ENCODE measurements around the gene PTX3.
A peak's percentile ranks its signal among the peaks of the same experiment; 100 is the strongest.

Gene PTX3

GRCh38 chr3:157459706-157460105 lies 23.1 kb downstream of the PTX3 start:
- Histone ChIP-seq H3K9ac (ENCODE audit: low read depth, low read length) (no peak overlapping the region), H3K4me3 (ENCODE audit: low read length) (peak overlapping the region; percentile 38), H3K27me3 (ENCODE audit: control insufficient read depth, insufficient read depth, low read length) (no peaks in the 10 kb centered on the region), H3K4me1 (ENCODE audit: control insufficient read depth, insufficient read depth, low read length) (peaks cover 29% of the 10 kb centered on the region), H3K4me2 (ENCODE audit: low read length) (peak overlapping the region; percentile 60), H3K36me3 (ENCODE audit: insufficient read depth, low read length) (no peaks in the 10 kb centered on the region), H3K9me3 (replicated peaks; ENCODE audit: low read length) (no peaks in the 10 kb centered on the region)

GRCh38 chr3:157460253-157460652 lies 23.6 kb downstream of the PTX3 start:
- Histone ChIP-seq H3K4me3 (ENCODE audit: low read length) (peak overlapping the region; percentile 38), H3K36me3 (ENCODE audit: insufficient read depth, low read length) (no peaks in the 10 kb centered on the region), H3K27me3 (ENCODE audit: control insufficient read depth, insufficient read depth, low read length) (no peaks in the 10 kb centered on the region), H3K4me2 (ENCODE audit: low read length) (peak overlapping the region; percentile 60), H3K9ac (ENCODE audit: low read depth, low read length) (peak overlapping the region; percentile 23), H3K4me1 (ENCODE audit: control insufficient read depth, insufficient read depth, low read length) (peaks cover 30% of the 10 kb centered on the region), H3K9me3 (replicated peaks; ENCODE audit: low read length) (no peaks in the 10 kb centered on the region)

- H3K36me3 ChIP-seq (ENCODE audit: insufficient read depth, low read length), result no peaks in the 10 kb centered on the region
- H3K4me2 ChIP-seq (ENCODE audit: low read length), result no peak overlapping the region
- H3K4me3 ChIP-seq (ENCODE audit: low read length), result no peak overlapping the region
- H3K27me3 ChIP-seq (ENCODE audit: control insufficient read depth, insufficient read depth, low read length), result no peaks in the 10 kb centered on the region
- H3K4me1 ChIP-seq (ENCODE audit: control insufficient read depth, insufficient read depth, low read length), result peaks cover 44% of the 10 kb centered on the region
- H3K9me3 ChIP-seq (replicated peaks; ENCODE audit: low read length), result no peaks in the 10 kb centered on the region
- no peak overlapping the region for H3K9ac ChIP-seq (ENCODE audit: low read depth, low read length)
These were observed 27.2 kb downstream of the PTX3 start for GRCh38 chr3:157463816-157464215.

- Histone ChIP-seq H3K4me1 (ENCODE audit: control insufficient read depth, insufficient read depth, low read length) (peaks cover 44% of the 10 kb centered on the region), H3K9ac (ENCODE audit: low read depth, low read length) (no peak overlapping the region), H3K27me3 (ENCODE audit: control insufficient read depth, insufficient read depth, low read length) (no peaks in the 10 kb centered on the region), H3K9me3 (replicated peaks; ENCODE audit: low read length) (no peaks in the 10 kb centered on the region), H3K4me3 (ENCODE audit: low read length) (no peak overlapping the region), H3K36me3 (ENCODE audit: insufficient read depth, low read length) (no peaks in the 10 kb centered on the region), H3K4me2 (ENCODE audit: low read length) (no peak overlapping the region)
These were observed 27.7 kb downstream of the PTX3 start for GRCh38 chr3:157464321-157464720.

GRCh38 chr3:157465741-157466140 lies 29.1 kb downstream of the PTX3 start:
- Histone ChIP-seq H3K27me3 (ENCODE audit: control insufficient read depth, insufficient read depth, low read length) (no peaks in the 10 kb centered on the region), H3K9ac (ENCODE audit: low read depth, low read length) (no peak overlapping the region)

GRCh38 chr3:157467200-157467599 lies 30.6 kb downstream of the PTX3 start:
- Histone ChIP-seq H3K9ac (ENCODE audit: low read depth, low read length) (peak overlapping the region; percentile 34), H3K4me3 (ENCODE audit: low read length) (no peak overlapping the region), H3K4me2 (ENCODE audit: low read length) (peak overlapping the region; percentile 27), H3K9me3 (replicated peaks; ENCODE audit: low read length) (no peaks in the 10 kb centered on the region), H3K36me3 (ENCODE audit: insufficient read depth, low read length) (no peaks in the 10 kb centered on the region), H3K4me1 (ENCODE audit: control insufficient read depth, insufficient read depth, low read length) (peaks cover 26% of the 10 kb centered on the region), H3K27me3 (ENCODE audit: control insufficient read depth, insufficient read depth, low read length) (no peaks in the 10 kb centered on the region)

More at GRCh38 chr3:157465741-157466140, 29.1 kb downstream of the PTX3 start:
- Histone ChIP-seq H3K9me3 (replicated peaks; ENCODE audit: low read length) (no peaks in the 10 kb centered on the region), H3K4me1 (ENCODE audit: control insufficient read depth, insufficient read depth, low read length) (peaks cover 32% of the 10 kb centered on the region), H3K4me3 (ENCODE audit: low read length) (no peak overlapping the region), H3K4me2 (ENCODE audit: low read length) (no peak overlapping the region), H3K36me3 (ENCODE audit: insufficient read depth, low read length) (no peaks in the 10 kb centered on the region)

- Histone ChIP-seq H3K4me3 (ENCODE audit: low read length) (no peak overlapping the region), H3K36me3 (ENCODE audit: insufficient read depth, low read length) (no peaks in the 10 kb centered on the region), H3K27me3 (ENCODE audit: control insufficient read depth, insufficient read depth, low read length) (no peaks in the 10 kb centered on the region), H3K4me1 (ENCODE audit: control insufficient read depth, insufficient read depth, low read length) (peaks cover 14% of the 10 kb centered on the region), H3K9me3 (replicated peaks; ENCODE audit: low read length) (no peaks in the 10 kb centered on the region), H3K4me2 (ENCODE audit: low read length) (no peak overlapping the region), H3K9ac (ENCODE audit: low read depth, low read length) (no peak overlapping the region)
These were observed 33.1 kb downstream of the PTX3 start for GRCh38 chr3:157469561-157470294.

- H3K4me1 ChIP-seq (ENCODE audit: control insufficient read depth, insufficient read depth, low read length), result peaks cover 14% of the 10 kb centered on the region
- H3K9me3 ChIP-seq (replicated peaks; ENCODE audit: low read length), result no peaks in the 10 kb centered on the region
- no peak overlapping the region for H3K4me3 ChIP-seq (ENCODE audit: low read length)
- H3K36me3 ChIP-seq (ENCODE audit: insufficient read depth, low read length), result no peaks in the 10 kb centered on the region
- no peaks in the 10 kb centered on the region for H3K27me3 ChIP-seq (ENCODE audit: control insufficient read depth, insufficient read depth, low read length)
- H3K4me2 ChIP-seq (ENCODE audit: low read length), result no peak overlapping the region
- no peak overlapping the region for H3K9ac ChIP-seq (ENCODE audit: low read depth, low read length)
These were observed 34.4 kb downstream of the PTX3 start for GRCh38 chr3:157471064-157471463.

GRCh38 chr3:157472648-157473047 lies 36.0 kb downstream of the PTX3 start:
- Histone ChIP-seq H3K9me3 (replicated peaks; ENCODE audit: low read length) (no peaks in the 10 kb centered on the region), H3K9ac (ENCODE audit: low read depth, low read length) (no peak overlapping the region), H3K4me3 (ENCODE audit: low read length) (no peak overlapping the region), H3K27me3 (ENCODE audit: control insufficient read depth, insufficient read depth, low read length) (no peaks in the 10 kb centered on the region), H3K36me3 (ENCODE audit: insufficient read depth, low read length) (no peaks in the 10 kb centered on the region), H3K4me1 (ENCODE audit: control insufficient read depth, insufficient read depth, low read length) (peaks cover 4% of the 10 kb centered on the region), H3K4me2 (ENCODE audit: low read length) (no peak overlapping the region)

- H3K36me3 ChIP-seq (ENCODE audit: insufficient read depth, low read length), result no peaks in the 10 kb centered on the region
- no peak overlapping the region for H3K9ac ChIP-seq (ENCODE audit: low read depth, low read length)
- no peaks in the 10 kb centered on the region for H3K9me3 ChIP-seq (replicated peaks; ENCODE audit: low read length)
- H3K4me1 ChIP-seq (ENCODE audit: control insufficient read depth, insufficient read depth, low read length), result no peaks in the 10 kb centered on the region
- no peak overlapping the region for H3K4me2 ChIP-seq (ENCODE audit: low read length)
- no peak overlapping the region for H3K4me3 ChIP-seq (ENCODE audit: low read length)
- no peaks in the 10 kb centered on the region for H3K27me3 ChIP-seq (ENCODE audit: control insufficient read depth, insufficient read depth, low read length)
These were observed 39.3 kb downstream of the PTX3 start for GRCh38 chr3:157475921-157476414.

GRCh38 chr3:157477441-157477840 lies 40.8 kb downstream of the PTX3 start:
- no peaks in the 10 kb centered on the region for H3K4me1 ChIP-seq (ENCODE audit: control insufficient read depth, insufficient read depth, low read length)
- no peaks in the 10 kb centered on the region for H3K36me3 ChIP-seq (ENCODE audit: insufficient read depth, low read length)
- H3K4me2 ChIP-seq (ENCODE audit: low read length), result no peak overlapping the region
- no peaks in the 10 kb centered on the region for H3K27me3 ChIP-seq (ENCODE audit: control insufficient read depth, insufficient read depth, low read length)
- H3K4me3 ChIP-seq (ENCODE audit: low read length), result no peak overlapping the region
- H3K9ac ChIP-seq (ENCODE audit: low read depth, low read length), result no peak overlapping the region
- no peaks in the 10 kb centered on the region for H3K9me3 ChIP-seq (replicated peaks; ENCODE audit: low read length)
